Glomerular visceral epithelial cell (primary cell): ENCODE results near the gene BST2.
A peak's percentile ranks its signal among the peaks of the same experiment; 100 is the strongest.

Experiments used
- DNase-seq: peaks from one replicate; pipeline ENCODE4 v3.0.0-alpha.2; 2016; ENCODE audit errors: extremely low spot score

BST2 gene

DNA sequence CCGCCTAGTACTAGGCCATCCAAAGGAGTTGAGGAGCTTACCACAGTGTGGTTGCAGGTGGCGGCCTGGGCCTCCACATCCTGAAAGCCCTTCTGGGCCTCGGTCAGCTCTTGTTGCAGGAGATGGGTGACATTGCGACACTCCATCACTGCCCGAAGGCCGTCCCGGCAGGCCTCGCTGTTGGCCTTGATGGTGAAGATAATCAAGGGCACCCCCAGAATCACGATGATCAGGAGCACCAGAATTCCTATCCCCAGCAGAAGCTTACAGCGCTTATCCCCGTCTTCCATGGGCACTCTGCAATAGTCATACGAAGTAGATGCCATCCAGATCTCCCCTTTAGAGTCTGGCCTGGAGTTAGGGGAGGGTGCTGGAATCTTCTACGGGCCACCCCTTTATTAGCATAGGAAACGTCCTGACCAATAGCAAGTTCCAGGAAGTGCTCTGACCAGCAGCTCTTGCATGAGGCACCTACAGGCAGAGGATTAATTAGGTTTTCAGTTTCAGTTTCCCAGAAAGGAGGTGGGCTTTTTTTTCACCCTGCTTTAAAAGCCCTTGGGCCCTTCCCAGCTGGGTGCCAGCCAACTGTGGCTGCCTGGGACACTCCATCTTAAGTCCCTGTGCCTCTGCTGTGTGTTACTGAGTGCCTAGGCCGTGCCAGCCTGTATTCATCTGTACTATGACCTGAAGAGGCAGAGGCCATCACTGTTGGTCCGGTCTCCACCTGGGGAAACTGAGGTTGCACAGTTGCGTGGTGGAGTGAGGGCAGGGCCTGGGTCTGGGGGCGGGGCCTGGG lies at the start of gene BST2:
Gene BST2, minus strand, starts transcription at position 381 of the 796 bp plus-strand sequence. Its CDS starts 55 bp downstream, at position 326.
- peak; percentile 70 for DNase-seq

- no peak for DNase-seq
Observed at GRCh38 chr19:17454576-17455071, 49.2 kb upstream of the BST2 start.

DNA sequence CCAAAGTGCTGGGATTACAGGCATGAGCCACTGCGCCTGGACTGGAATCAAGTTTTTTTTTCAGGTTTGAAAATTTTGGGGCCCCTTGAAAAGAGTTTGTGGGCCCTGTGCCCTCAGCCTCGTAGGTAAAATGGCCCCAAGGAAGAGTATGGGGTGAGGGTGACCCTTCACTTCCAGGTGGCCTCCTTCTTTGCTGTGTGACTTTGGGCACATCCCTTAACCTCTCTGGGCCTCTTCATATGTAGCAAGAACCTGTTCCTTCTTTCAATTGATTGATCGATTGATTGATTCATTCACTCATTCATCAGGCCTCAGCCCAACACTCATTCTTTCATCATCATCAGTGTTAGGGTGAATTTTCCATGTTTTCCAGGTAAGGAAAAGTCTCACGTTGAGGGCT lies 46.4 kb upstream of the BST2 start:
- no peak for DNase-seq

DNA sequence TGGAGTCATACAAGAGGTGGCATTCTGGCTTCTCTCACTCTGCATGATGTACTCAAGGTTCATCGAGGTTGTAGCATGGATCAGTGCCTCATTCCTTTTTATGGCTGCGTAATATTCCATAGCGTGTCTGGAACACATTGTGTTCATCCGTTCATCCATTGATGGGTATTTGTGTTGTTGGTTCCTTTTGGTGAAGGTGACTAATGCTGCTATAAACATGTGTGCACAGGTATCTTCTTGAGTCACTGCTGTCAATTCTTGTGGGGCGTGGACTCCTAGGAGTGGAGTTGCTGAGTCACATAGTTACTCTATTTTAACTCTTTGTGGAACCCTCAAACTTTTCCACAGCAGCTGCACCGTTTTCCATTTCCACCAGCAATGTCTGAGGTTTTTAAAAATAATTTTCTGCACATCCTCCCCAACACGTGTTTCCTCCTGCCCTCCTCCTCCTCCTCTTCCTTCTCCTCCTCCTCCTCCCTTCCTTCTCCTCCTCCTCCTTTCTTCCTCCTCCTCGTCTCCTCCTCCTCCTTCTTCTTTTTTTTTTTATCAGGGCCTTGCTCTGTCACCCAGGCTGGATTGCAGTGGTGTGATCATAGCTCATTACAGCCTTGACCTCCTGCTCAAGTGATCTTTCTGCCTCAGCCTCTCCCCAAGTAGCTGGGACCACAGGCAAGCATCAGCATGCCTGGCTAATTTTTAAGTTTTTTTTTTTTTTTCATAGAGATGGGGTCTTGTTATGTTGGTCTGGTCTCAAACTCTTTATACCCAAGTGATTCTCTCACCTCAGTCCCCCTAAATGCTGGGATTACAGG lies 45.0 kb upstream of the BST2 start:
- DNase-seq = peak; percentile 19

DNA sequence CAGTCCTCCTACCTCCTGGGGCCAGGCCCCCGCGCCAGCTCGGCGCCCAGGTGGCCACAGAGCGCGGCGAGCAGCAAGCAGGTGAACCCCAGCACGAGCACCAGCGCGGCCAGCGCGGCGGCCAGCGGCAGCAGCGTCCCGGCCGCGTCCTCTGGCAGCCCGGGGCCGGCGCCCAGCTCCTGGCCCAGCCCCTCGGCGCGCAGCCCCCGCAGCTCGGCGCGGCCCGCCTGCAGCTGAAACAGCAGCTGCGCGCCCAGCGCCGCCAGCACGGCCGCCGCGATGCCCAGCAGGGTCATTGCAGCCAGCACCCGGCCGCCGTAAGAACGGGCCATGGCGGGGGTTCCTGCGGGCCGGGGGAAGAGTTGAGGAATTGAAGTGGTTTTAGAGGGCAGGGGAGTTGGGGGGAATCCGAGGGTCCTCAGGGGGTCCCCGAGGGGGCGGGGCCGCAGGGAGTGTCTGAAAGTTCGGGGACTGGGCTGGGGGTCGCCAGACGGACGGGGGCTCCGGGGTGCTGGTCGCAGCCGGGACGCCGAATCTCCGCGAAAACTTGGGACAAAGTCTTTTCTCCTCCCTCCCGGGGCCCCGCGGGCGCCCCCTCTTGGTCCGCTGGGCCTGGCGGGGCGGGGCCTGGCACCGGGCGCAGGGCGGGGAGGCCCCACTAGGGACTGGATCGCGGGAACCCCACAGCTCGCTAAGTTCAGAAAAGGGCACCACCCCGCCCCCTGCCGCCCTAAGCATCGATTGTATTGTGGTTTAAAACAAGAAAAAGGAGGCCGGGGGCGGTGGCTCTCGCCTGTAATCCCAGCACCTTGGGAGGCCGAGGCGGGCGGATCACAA lies 42.9 kb upstream of the BST2 start, which contains the start of gene TMEM221:
Gene TMEM221, minus strand, starts transcription at position 538 of the 837 bp plus-strand sequence. Its CDS starts 206 bp downstream, at position 332.
- peak; percentile 20 for DNase-seq

DNA sequence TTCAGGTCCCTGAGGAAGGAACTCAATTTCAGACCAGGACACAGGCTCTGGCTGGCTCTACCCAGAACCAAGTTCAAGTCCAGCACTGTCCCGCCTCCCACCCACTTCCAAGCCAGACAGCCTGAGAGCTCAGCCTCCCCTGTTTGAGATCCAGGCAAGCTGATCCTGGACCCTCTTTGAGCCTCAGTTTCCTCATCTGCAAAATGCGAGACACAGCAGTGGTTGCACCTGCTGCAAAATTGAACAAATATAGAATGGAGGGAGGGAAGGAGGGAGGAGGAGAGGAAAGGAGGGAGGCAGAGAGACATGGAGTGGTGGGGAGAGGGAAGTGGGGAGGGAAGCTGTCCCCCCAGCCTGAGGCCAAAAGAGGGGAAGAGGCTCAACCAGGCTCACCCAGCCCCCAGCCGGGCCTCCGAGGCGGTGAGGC lies 42.3 kb upstream of the BST2 start:
- DNase-seq = no peak

DNA sequence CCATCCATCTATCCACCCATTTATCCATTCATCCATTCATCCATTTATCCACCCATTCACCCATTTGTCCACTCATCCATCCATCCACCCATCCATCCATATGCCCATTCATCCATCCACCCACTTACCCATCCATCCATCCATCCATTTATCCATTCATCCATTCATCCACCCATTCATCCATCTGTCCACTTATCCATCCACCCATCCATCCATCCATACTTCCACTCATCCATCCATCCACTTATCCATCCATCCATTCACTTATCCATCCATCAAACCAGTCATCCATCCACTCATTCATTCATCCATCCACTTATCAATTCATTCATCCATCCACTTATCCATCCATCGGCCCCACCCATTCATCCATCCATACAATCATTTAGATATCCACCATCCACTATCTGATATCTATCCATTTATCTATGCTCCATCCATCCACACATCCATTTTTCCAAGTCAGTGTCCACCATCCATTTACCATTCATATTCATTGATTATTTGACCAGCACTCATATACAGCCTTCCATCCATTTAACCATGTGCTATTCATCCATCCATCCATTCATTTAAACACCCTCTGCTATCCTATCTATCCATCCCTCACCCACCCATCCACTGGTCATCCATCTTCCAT lies 40.2 kb upstream of the BST2 start:
- no peak for DNase-seq

- DNase-seq = peak; percentile 54
Observed at GRCh38 chr19:17441241-17442021, 36.0 kb upstream of the BST2 start.

- no peak for DNase-seq
Observed at GRCh38 chr19:17436874-17437267, 31.4 kb upstream of the BST2 start.

DNA sequence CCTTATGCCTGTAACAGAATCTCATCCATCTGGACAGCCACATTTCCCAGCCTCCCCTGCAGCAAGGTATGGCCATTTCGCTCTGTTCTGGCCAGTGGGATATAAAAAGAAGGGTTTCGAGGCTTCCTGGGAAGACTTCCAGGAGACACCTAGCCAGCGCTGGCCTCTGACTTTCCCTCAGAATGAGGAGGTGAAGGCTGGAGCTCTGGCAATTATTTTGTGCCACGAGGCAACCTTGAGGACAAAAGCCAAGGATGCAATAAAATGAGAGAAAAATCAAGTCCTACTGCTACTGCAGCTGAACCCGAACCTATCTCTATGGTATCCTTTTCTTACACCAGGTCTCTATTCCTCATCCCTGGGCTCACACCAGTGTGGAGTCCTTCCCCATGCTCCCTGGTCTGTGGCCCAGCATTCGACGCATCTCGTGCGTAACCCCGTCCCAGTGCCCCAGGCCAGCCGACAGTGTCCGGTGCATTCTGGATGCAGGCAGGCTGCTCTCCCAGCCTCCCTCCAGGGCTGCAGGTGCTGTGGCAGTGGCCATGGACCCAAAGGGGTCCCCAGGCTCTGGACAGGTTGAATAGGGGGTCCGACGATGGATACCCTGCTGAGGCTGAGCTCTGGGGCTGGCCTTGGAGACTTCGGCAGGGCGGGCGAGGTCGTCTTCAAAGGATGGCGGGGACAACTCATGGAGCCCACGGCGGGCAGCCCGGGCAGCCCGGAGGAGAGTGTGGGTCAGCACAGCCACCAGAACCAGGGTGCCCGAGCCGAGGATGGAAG lies 30.9 kb upstream of the BST2 start:
- DNase-seq = no peak

GRCh38 chr19:17435218-17435617 lies 29.8 kb upstream of the BST2 start:
- no peak for DNase-seq

DNA sequence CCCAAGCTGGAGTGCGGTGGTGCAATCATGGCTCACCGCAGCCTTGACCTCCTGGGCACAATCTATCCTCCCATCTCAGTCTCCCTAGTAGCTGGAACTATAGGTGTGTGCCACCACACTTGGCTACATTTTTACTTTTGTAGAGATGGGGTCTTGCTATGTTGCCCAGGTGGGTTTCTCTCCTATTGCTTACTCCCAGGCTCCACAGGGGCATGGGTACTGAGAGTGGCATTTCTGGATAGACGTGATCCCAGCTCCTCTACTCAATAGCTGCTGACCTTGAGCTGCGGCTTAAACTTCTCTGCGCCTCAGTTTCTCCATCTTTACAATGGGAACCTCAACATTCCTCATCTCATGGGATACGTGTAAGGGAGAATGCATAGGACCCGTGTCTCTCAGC lies 26.0 kb upstream of the BST2 start:
- DNase-seq = no peak

GRCh38 chr19:17429641-17430113 lies 24.2 kb upstream of the BST2 start:
- DNase-seq = peak; percentile 27

DNA sequence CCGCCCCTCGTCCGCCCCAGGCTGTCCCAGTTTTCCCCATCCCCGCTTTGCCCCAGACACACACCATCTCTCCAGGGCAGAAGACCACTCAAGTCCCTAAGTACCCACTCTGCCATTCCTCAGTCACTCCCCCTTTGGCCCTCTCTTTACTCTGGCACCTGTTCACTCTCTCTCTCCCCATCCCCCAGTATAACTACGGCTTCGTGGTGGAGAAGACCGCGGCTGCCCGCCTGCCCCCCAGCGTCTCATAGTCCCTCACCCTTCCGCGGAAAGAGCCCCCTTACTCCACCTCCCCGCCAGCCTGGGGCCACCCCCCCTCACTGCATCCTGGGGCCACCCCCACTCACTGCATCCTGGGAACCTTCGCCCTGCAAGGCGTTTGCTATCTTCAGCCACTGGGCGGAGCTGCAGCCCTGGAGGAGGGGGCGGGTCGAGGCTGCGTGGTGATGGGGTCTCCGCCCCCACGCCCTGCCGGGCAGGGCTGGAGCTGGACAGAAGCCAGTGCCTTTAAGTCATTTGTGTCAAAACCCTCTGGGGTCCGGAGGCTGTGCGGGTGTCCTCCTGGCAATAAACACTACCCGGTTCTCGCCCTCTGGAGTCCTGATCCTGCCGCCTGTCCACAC lies 19.4 kb upstream of the BST2 start:
- peak; percentile 31 for DNase-seq

GRCh38 chr19:17423429-17424208 lies 18.2 kb upstream of the BST2 start:
- DNase-seq = no peak

- no peak for DNase-seq
Observed at GRCh38 chr19:17421942-17422341, 16.5 kb upstream of the BST2 start.

DNA sequence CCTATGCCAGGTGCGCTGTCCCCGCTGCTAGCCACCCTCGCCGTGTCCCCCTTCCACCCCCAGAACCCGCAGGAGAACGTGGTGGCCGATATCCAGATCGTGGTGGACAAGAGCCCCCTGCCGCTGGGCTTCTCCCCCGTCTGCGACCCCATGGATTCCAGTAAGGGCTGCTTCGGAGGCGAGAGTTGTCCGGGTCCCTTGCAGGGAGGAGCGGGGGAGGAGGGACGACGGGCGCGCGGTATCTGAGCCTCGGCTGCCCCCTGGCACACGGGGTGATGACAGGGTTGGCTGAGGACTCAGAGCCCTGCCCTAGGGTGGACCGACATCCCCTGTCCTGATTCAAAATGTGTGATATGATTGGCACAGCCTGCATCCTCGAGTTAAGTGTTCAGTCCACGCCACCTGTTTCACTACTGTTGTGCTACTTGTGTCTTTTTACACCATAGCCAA lies 15.1 kb upstream of the BST2 start:
- DNase-seq = peak; percentile 33
